AG04449 (cell line): ENCODE data around the gene ZNF525.
"Not testable (repeated sequence)": the region's sequence is repeated elsewhere in the genome, so short reads cannot be mapped to it uniquely, and the experiment has no call there.

Source experiments
- CTCF ChIA-PET: fragments of 350-600 bp; formaldehyde crosslinking; extraction: SDS; loops from one replicate; lab custom pipeline; 2021; ENCODE audit warnings: antibody characterized with exemption; lab: Yijun Ruan, JAX
- POLR2A ChIA-PET: fragments of 400-600, 350-600 bp; formaldehyde crosslinking; extraction: SDS; loops from one replicate; lab custom pipeline; 2020; ENCODE audit warnings: antibody characterized with exemption, inconsistent platforms; lab: Yijun Ruan, JAX
- DNase-seq: peaks from one replicate; pipeline ENCODE4 v3.0.0-alpha.2; 2010; ENCODE audit warnings: low read depth, low spot score
- H3K4me3 ChIP-seq: 2 replicates; pipeline ENCODE4 v1.5.1; 2011; ENCODE audit warnings: low read depth, mild to moderate bottlenecking, control low read depth, low read length
- TF ChIP-seq, protein P1 (sequence below): IDR thresholded peaks from one replicate; pipeline ENCODE4 v1.5.1; 2011; ENCODE audit warnings: mild to moderate bottlenecking, moderate library complexity, low read length, control low read depth, inconsistent platforms; ENCODE audit not compliant: insufficient read depth; ENCODE audit errors: missing control alignments

The ZNF525 gene

GRCh38 chr19:53394522-53394973 is 29.0 kb downstream of the ZNF525 start:
- ChIA-PET CTCF (interaction anchor here (1.4 to 1.7 kb wide), 2 partner anchors 14 to 201 kb away, joined by 4 to 5 read pairs; no protein-coding TSS in a partner anchor), POLR2A (no interaction called here)
- no peak for DNase-seq
- peak overlapping the region; percentile 77 for H3K4me3 ChIP-seq
- TF ChIP-seq, protein P1, sequence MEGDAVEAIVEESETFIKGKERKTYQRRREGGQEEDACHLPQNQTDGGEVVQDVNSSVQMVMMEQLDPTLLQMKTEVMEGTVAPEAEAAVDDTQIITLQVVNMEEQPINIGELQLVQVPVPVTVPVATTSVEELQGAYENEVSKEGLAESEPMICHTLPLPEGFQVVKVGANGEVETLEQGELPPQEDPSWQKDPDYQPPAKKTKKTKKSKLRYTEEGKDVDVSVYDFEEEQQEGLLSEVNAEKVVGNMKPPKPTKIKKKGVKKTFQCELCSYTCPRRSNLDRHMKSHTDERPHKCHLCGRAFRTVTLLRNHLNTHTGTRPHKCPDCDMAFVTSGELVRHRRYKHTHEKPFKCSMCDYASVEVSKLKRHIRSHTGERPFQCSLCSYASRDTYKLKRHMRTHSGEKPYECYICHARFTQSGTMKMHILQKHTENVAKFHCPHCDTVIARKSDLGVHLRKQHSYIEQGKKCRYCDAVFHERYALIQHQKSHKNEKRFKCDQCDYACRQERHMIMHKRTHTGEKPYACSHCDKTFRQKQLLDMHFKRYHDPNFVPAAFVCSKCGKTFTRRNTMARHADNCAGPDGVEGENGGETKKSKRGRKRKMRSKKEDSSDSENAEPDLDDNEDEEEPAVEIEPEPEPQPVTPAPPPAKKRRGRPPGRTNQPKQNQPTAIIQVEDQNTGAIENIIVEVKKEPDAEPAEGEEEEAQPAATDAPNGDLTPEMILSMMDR = no peak

DNA sequence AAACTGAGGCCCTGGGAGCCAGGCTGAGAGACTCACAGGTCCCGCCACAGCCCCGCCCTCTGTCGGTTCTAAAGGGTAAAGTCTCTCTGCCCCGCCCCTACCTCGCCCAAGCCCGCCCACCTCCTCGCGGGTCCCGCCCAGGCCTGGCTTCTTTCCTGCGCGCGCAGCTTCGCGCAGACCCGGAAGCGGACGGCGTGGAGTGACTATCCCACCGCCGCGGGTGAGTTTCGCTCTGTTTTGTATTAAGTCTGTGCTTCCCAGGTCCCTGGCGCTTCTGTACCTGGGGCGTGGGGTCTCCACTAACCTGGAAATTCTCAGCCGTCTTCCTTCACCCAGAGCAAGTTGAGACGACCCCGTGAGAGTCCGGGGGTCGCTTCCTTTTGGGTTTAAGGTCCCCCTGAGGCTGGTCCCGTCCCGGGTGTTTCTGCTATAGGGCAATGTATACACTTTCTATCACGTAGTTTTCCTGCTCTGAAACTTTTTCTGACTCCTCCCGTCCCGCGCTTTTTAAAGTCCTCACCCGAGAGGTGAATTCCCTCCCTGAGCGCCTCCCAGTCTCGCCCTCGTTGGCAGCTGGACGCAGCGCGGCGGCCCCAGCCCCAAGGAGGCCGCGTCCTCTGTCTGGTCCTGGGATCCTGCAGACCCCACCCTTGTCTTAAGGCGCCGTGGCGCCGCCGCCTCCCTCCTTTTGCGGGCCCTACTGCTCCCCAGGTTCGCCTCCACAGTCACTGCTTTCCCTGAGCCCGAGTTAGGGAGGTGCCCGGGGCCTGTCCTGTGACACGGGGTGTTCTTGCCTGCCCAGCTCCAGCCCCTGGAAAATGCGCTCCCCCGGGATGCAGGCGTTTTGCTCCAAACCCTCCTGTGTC is 29.7 kb downstream of the ZNF525 start, which contains the start of gene ZNF765:
ZNF765 (plus strand) TSS at position 176 of the 866 bp plus-strand sequence. CDS start 2,867 bp downstream, outside the sequence.
- TF ChIP-seq, protein P1 = peak; percentile 67
- H3K4me3 ChIP-seq = peak within 1 kb of the TSS; percentile 77
- POLR2A ChIA-PET = no interaction called here
- CTCF ChIA-PET = interaction anchor here (1.4 to 1.7 kb wide), 2 partner anchors 15 to 201 kb away, joined by 4 to 5 read pairs; no protein-coding TSS in a partner anchor
- peak; percentile 56 for DNase-seq

DNA sequence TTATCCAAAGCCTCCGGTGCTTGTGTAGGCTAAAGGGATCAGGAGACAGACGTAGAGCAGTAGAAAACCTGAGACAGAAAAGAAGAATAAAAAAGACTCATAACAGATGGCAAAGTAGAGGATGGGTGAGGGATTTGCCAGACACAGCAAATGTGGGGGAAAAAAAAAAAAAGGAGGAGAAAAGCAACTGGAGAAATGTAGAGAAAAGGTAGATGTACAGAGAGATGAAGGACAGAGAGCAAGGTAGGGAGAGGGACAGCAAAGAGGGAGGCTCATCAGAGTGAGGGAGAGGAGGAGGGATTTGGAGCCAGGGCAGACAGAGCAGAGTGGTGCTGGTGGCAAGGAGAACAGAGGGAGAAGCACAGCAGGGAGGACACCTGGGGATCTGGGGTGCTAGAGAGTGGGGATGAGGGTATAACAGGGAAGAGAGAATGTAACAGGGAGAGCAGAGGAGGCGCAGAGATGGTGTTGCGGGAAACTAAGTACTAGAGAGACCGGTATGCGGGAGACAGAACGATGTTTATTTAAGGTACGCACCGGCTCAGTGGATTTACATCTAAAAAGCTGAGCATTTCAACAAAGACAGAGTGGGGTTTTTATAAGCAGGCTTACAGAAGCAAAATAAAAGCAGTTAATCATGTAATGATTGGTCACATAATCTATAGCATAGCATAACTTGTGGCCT is 30.5 kb downstream of the ZNF525 start:
- DNase-seq, POLR2A ChIA-PET: not testable (repeated sequence)
- CTCF ChIA-PET = interaction anchor here (1.7 kb wide), 1 partner anchor 202 kb away, joined by 4 read pairs; no protein-coding TSS in a partner anchor
- H3K4me3 ChIP-seq = peak overlapping the region; percentile 77

- TF ChIP-seq, protein P1 = no peak
- POLR2A ChIA-PET = no interaction called here
- CTCF ChIA-PET = no interaction called here
- no peak overlapping the region for H3K4me3 ChIP-seq
- DNase-seq = no peak
Observed at GRCh38 chr19:53396525-53396868, 31.0 kb downstream of the ZNF525 start.

DNA sequence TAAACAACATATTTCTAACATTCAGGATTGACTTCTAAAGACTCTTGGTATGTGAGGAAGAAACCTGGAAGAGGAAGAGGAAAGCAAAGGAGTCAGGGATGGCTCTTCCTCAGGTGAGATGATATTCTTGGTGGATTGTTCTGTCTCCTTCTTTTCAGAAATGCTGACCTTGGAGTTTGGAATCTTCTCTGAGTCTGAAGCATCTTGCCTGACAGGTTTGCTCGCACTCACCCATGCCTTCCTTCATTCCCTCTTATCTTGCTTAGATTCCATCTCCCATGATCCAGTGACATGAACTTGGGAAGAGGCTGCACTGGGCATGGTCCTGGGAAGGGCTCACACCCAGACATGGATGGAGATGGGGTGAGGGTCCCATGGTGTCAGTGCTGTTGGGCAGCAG is 32.4 kb downstream of the ZNF525 start:
- CTCF ChIA-PET, H3K4me3 ChIP-seq, DNase-seq, POLR2A ChIA-PET: not testable (repeated sequence)

DNA sequence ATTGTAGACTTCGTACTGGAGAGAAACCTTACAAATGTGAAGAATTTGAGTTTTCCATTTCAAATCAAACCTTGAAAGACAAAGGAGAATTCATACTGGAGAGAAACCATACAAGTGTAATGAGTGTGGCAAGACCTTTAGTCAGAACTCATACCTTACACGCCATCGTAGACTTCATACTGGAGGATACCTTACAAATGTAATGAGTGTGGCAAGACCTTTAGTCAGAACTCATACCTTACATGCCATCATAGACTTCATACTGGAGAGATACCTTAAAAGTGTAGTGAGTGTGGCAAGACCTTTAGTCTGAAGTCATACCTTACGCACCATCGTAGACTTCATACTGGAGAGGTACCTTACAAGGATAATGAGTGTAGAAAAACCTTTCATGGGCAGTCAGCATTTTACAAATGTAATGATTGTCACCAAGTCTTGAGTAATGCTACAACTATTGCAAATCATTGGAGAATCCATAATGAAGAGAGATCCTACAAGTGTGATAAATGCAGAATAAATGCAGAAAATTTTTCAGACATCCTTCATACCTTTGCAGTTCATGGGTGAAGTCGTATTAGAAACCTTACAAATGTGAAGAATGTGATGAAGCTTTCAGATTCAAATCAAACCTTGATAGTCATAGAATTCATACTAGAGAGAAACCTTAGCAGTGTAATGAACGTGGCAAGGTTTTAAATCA is 44.1 kb downstream of the ZNF525 start:
- H3K4me3 ChIP-seq = no peak overlapping the region
- ChIA-PET POLR2A (no interaction called here), CTCF (interaction anchor here (2.7 kb wide), 1 partner anchor 15 kb away, joined by 15 read pairs; no protein-coding TSS in a partner anchor)
- DNase-seq = no peak
- TF ChIP-seq, protein P1 = no peak

- DNase-seq, H3K4me3 ChIP-seq, CTCF ChIA-PET, POLR2A ChIA-PET: not testable (repeated sequence)
Observed at GRCh38 chr19:53420520-53421315, 55.2 kb downstream of the ZNF525 start.
